Gastrocnemius medialis (tissue), 4 donors: ENCODE results near the gene EIF2AK2. TPM values are rescaled to one million over a fixed set of nuclear protein-coding genes. Genes with fewer than 3 reads are reported as not detected.

Experiments
- ATAC-seq, 2 donors: fragments of 150-250 bp; one replicate each; pipeline ENCODE4 v1.9.1; 2016
- DNase-seq, 2 donors: peaks; one replicate each; pipeline ENCODE4 v3.0.0-alpha.2; 2019
- H3K27ac ChIP-seq, 4 donors: fragments of 200-600 bp; sonication (generic); 1 replicate in 1 of 4; 2 replicates in 3 of 4; pipeline ENCODE4 v1.5.1; 2016 to 2018; ENCODE audit warnings: mild to moderate bottlenecking in 2 of 4, moderate library complexity in 1 of 4
- H3K27me3 ChIP-seq, 3 donors: fragments of 200-600 bp; sonication (generic) in 2 of 3; 1 replicate in 1 of 3; 2 replicates in 2 of 3; pipeline versions ENCODE4 v1.5.1 to v1.6.0; 2016 to 2019; ENCODE audit warnings: mild to moderate bottlenecking in 1 of 3, moderate library complexity in 1 of 3
- H3K36me3 ChIP-seq, 2 donors: fragments of 200-600 bp; sonication (generic) in 1 of 2; one replicate each; pipeline ENCODE4 v1.5.1; 2017 to 2018
- H3K4me1 ChIP-seq, 2 donors: fragments of 200-600 bp; sonication (generic) in 1 of 2; one replicate each; pipeline ENCODE4 v1.5.1; 2016 to 2017; ENCODE audit warnings: mild to moderate bottlenecking in 2 of 2
- H3K4me3 ChIP-seq, 4 donors: fragments of 200-600 bp; sonication (generic) in 3 of 4; 1 replicate in 1 of 4; 2 replicates in 3 of 4; pipeline ENCODE4 v1.5.1; 2016 to 2019; ENCODE audit warnings: mild to moderate bottlenecking in 2 of 4
- H3K9me3 ChIP-seq, 3 donors: fragments of 200-600 bp; sonication (generic) in 2 of 3; 1 replicate in 1 of 3; 2 replicates in 2 of 3; pipeline ENCODE4 v1.5.1; 2016 to 2019
- POLR2A ChIP-seq, 2 donors: fragments of 450-650 bp; IDR thresholded peaks; one replicate each; pipeline ENCODE4 v1.6.1; 2017; ENCODE audit warnings: antibody characterized with exemption in 2 of 2, mild to moderate bottlenecking in 2 of 2, moderate library complexity in 2 of 2
- in situ Hi-C, 4 donors: fragments of 200-750 bp; cut with MboI; loops; one replicate each; pipeline versions ENCODE4 v1.15.0 to v1.8.0; 2017; ENCODE audit warnings: low sequenced_read_pairs in 4 of 4
- intact Hi-C: fragments of 100-400 bp; cut with DNase I; formaldehyde crosslinking; loops from one replicate; pipeline ENCODE4 v1.15.1; 2023; ENCODE audit warnings: low total_unique reads
- total RNA-seq, 4 donors: library from RNA; depleted of rRNA; stranded (reverse); fragments of >200 nt; gene quantifications; one replicate each; pipeline versions ENCODE4 v1.1.0 to v1.2.3, GENCODE V29; 2016
- TF ChIP-seq, protein P1 (sequence below), 5 experiments: fragments of 450-650 bp in 3 of 5; fragments of 200-600 bp in 2 of 5; sonication (generic) in 2 of 5; IDR thresholded peaks in 4 of 5; conservative IDR thresholded peaks in 1 of 5; 1 replicate in 4 of 5; 2 replicates in 1 of 5; pipeline ENCODE4 v1.5.1; 2016 to 2019; ENCODE audit warnings: antibody characterized with exemption in 5 of 5, mild to moderate bottlenecking in 3 of 5, moderate library complexity in 3 of 5

EIF2AK2 gene
- total RNA-seq, 4 donors from 2014 or later, result 3.9 to 11.0 (median 6.9) TPM

DNA sequence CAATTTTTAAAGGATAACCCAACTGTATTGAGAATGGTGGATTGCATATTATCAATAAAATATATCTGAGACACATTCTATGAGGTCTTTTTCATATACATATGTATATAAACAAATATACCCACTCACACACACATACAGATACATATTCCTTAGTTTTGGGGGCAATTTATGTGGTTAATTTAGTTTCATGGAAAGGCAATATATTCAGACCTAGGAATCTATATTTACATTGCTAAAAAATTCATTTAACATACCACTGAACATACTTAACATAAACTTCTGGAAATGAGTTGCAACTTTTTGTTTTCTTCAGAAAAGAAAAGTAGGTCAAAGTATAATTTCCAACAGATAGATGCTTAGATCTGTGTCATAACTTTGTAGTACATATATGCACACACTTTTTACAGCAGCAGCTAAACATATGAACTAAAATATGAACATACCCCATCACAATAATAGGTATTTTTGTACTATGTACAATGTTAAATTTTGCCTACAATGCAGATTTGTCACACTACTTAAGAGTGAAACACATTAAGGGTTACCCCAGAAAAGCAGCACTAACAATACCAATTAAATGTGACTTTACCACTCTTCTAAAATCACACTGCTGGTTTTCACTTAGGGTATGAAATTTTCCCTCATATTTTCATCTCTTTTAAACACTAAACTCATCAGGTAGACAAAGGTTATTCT is 95.6 kb downstream of the EIF2AK2 start:
- intact Hi-C loops, result no loop called here
- Histone ChIP-seq H3K27ac (no peak overlapping the region), H3K36me3 (peaks cover 0 to 81% of the 10 kb centered on the region in 2 donors)

DNA sequence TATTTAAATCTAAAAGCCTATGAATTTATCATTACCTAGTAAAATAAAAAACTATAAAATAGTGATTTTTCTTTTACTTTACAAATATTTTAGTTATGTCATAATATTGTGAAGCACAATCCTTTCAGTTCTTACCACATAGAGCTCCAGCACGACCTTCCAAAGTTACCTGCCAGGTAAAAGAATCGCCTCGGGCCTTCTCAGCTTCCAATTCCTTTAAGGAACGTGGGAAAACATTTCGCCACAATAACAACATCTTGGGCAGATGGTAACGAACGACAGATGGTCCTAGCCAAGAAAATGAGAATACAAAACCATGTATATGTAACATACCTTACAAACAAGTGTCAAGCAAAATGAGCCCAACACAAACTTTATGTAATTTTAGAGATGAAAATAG is 96.3 kb downstream of the EIF2AK2 start:
- no peak for TF ChIP-seq POLR2A (IDR thresholded peaks at IDR 0.05)
- TF ChIP-seq, protein P1, sequence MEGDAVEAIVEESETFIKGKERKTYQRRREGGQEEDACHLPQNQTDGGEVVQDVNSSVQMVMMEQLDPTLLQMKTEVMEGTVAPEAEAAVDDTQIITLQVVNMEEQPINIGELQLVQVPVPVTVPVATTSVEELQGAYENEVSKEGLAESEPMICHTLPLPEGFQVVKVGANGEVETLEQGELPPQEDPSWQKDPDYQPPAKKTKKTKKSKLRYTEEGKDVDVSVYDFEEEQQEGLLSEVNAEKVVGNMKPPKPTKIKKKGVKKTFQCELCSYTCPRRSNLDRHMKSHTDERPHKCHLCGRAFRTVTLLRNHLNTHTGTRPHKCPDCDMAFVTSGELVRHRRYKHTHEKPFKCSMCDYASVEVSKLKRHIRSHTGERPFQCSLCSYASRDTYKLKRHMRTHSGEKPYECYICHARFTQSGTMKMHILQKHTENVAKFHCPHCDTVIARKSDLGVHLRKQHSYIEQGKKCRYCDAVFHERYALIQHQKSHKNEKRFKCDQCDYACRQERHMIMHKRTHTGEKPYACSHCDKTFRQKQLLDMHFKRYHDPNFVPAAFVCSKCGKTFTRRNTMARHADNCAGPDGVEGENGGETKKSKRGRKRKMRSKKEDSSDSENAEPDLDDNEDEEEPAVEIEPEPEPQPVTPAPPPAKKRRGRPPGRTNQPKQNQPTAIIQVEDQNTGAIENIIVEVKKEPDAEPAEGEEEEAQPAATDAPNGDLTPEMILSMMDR (IDR thresholded peaks at IDR 0.05 in 4 of 5, conservative IDR thresholded peaks at IDR 0.05 in 1 of 5), result no peak
- Histone ChIP-seq H3K4me3 (no peak overlapping the region), H3K9me3 (no peaks in the 10 kb centered on the region), H3K27ac (no peak overlapping the region), H3K36me3 (peaks cover under 1 to 84% of the 10 kb centered on the region in 2 donors), H3K27me3 (no peaks in the 10 kb centered on the region), H3K4me1 (no peaks in the 10 kb centered on the region)
- ATAC-seq, result no peak
- intact Hi-C loops (no loop called here), in situ Hi-C loops (no loop called here)
- DNase-seq, result no peak

More for the DNA sequence above, 95.6 kb downstream of the EIF2AK2 start:
- ATAC-seq (no peak), DNase-seq (no peak)
- in situ Hi-C loops, result no loop called here
- TF ChIP-seq, protein P1 (IDR thresholded peaks at IDR 0.05 in 4 of 5, conservative IDR thresholded peaks at IDR 0.05 in 1 of 5), result no peak
- H3K9me3 ChIP-seq, result no peaks in the 10 kb centered on the region
- H3K27me3 ChIP-seq, result no peaks in the 10 kb centered on the region
- no peak overlapping the region for H3K4me3 ChIP-seq
- H3K4me1 ChIP-seq, result no peaks in the 10 kb centered on the region

DNA sequence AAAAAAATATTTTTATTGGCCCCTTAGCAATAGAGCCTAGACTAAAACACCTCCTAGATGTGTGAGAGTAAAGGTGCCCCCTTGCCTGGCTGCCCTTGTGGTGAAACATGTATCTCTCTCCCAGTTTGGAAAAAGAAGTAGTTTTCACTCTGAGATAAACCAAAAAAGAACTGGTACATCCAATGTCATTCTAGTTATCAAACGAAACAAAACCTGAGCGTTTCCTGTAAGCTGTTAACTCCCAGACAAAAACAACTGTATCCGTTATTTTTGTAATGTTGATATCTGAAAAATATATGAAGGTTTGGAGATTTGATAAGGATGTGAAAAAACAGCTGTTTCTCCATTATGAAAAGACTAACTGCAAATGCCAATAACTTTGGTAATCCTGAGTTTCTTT is 96.9 kb downstream of the EIF2AK2 start:
- H3K4me3 ChIP-seq, result no peak overlapping the region
- DNase-seq (no peak), ATAC-seq (no peak)
- H3K4me1 ChIP-seq, result no peaks in the 10 kb centered on the region
- H3K9me3 ChIP-seq, result no peaks in the 10 kb centered on the region
- peaks cover 5 to 79% of the 10 kb centered on the region in 2 donors for H3K36me3 ChIP-seq
- H3K27ac ChIP-seq, result no peak overlapping the region
- intact Hi-C loops (no loop called here), in situ Hi-C loops (no loop called here)
- no peak for TF ChIP-seq POLR2A (IDR thresholded peaks at IDR 0.05)
- TF ChIP-seq, protein P1 (IDR thresholded peaks at IDR 0.05 in 4 of 5, conservative IDR thresholded peaks at IDR 0.05 in 1 of 5), result no peak
- H3K27me3 ChIP-seq, result no peaks in the 10 kb centered on the region

DNA sequence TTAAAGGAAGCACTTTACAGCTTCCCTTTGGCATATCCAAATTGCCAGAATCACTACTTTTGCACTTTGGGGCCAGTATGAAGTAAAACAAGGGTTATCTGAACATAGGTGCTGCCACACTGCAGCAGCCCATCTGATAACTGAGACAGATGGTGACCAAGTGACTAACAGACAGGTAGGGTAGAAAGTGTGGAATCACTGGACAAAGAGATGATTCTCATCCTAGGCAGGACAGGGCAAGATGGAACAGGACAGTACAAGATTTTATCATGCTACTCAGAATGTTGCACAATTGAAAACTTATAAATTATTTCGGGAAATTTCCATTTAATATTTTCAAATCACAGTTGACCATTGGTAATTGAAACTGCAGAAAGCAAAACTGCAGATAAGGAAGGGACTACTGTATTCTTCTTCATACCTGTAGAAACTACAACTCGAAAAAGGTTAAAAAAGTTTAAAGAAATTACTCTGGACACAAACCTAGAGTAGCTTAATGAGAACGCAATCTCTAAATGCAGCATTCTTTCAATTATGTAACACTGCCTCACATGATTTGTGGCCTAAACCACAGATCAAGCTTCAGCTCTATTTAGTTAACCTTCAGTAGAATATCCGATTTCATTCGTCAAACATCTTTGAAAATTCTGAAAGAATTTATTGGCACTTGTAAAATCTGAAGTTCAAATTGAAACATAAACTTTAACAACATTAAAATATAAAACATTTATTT is 104.0 kb downstream of the EIF2AK2 start:
- Histone ChIP-seq H3K27me3 (no peaks in the 10 kb centered on the region), H3K4me3 (no peak overlapping the region), H3K4me1 (no peaks in the 10 kb centered on the region), H3K27ac (no peak overlapping the region), H3K36me3 (peaks cover 10 to 75% of the 10 kb centered on the region in 2 donors), H3K9me3 (no peaks in the 10 kb centered on the region)
- no peak for DNase-seq
- intact Hi-C loops (no loop called here), in situ Hi-C loops (no loop called here)
- ATAC-seq, result no peak
- TF ChIP-seq POLR2A (IDR thresholded peaks at IDR 0.05), result no peak
- TF ChIP-seq, protein P1 (IDR thresholded peaks at IDR 0.05 in 4 of 5, conservative IDR thresholded peaks at IDR 0.05 in 1 of 5), result no peak

Other genes starting within 250 kb of the EIF2AK2 start
- gene STRN, start 190.4 kb downstream of the EIF2AK2 start, total RNA-seq, result 10 to 100 TPM; 21.3 to 52.0 (median 38.5) TPM
- gene HEATR5B, start 72.6 kb downstream of the EIF2AK2 start, total RNA-seq, result 1 to 10 TPM; 6.8 to 10.0 (median 9.8) TPM
- 1 to 10 TPM; 2.5 to 3.7 (median 3.0) TPM for gene GPATCH11, start 72.5 kb downstream of the EIF2AK2 start, total RNA-seq
- gene SULT6B1, start 31.7 kb upstream of the EIF2AK2 start, total RNA-seq, result not detected
- gene CEBPZOS, start 39.5 kb upstream of the EIF2AK2 start, total RNA-seq, result 10 to 100 TPM; 19.9 to 33.1 (median 24.1) TPM
- 10 to 100 TPM; 43.2 to 75.0 (median 51.9) TPM for gene CEBPZ, start 74.6 kb upstream of the EIF2AK2 start, total RNA-seq
- 10 to 100 TPM; 13.7 to 24.0 (median 19.9) TPM for gene NDUFAF7, start 74.7 kb upstream of the EIF2AK2 start, total RNA-seq
- gene PRKD3, start 167.9 kb upstream of the EIF2AK2 start, total RNA-seq, result 10 to 100 TPM; 11.0 to 34.4 (median 14.9) TPM
- 1 to 10 TPM; 1.5 to 6.4 (median 4.7) TPM for gene QPCT, start 187.7 kb upstream of the EIF2AK2 start, total RNA-seq